GM12865 (cell line): ENCODE measurements around the gene MRPL45.
"Not testable (repeated sequence)": the region's sequence is repeated elsewhere in the genome, so short reads cannot be mapped to it uniquely, and the experiment has no call there.

Source experiments
- DNase-seq: peaks from one replicate; pipeline ENCODE4 v3.0.0; 2010; ENCODE audit warnings: low read depth
- H3K4me3 ChIP-seq: 2 replicates; pipeline ENCODE4 v1.5.1; 2011; ENCODE audit warnings: mild to moderate bottlenecking, low read depth, low read length, control low read depth
- TF ChIP-seq, protein P1 (sequence below): IDR thresholded peaks from 2 replicates; pipeline ENCODE4 v1.5.1; 2011; ENCODE audit warnings: low read length, control low read depth, low read depth, inconsistent platforms; ENCODE audit not compliant: insufficient read depth; ENCODE audit errors: missing control alignments

MRPL45 gene

DNA sequence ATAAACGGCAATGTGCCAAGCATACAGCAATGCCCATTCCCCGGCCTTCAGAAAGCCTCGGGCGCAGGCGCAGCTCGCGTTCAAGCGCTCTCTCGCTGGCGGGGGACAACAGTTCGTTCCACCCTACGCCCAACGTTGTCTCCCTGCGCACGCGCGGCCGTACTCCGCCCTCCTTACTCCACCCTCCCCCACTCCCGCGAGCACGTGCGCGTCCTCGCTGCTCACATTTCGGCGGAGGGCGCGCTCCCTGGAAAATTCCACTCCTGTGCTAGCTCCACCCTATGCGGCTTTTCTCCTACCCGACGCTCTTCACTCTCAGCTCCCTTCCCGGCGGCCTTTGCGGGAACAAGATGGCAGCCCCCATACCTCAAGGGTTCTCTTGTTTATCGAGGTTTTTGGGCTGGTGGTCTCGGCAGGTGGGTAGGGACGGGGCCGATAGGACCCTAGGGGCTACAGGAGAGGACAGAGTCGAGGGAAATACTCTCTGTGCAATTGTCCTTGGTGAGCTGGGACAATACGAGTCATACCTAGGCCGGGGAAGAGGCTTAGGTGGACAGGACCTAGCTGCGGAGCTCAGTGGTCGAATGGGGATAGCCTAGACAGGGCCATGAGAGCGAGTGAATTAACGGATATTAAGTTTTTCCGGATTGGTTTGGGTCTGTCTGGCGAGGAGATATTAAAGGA lies at the start of gene MRPL45:
MRPL45 (plus strand) TSS at position 335 of the 684 bp plus-strand sequence; CDS start at position 351, 16 bp downstream.
- DNase-seq: peak; percentile 98
- peak within 1 kb of the TSS; percentile 73 for H3K4me3 ChIP-seq

DNA sequence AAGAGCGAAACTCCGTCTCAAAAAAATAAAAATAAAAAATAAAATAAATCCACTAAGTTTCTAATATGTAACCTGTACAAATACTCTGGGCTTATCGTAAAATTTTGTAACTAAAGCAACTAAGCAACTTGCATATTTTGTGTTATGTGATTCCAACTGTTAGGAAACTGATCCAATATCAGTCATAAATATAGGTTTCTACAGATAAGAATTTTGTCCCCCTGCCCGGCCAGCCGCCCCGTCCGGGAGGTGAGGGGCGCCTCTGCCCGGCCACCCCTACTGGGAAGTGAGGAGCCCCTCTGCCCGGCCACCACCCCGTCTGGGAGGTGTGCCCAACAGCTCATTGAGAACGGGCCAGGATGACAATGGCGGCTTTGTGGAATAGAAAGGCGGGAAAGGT lies 43.8 kb upstream of the MRPL45 start:
- not testable (repeated sequence) for H3K4me3 ChIP-seq, DNase-seq

- DNase-seq, H3K4me3 ChIP-seq: not testable (repeated sequence)
Measured at GRCh38 chr17:38254357-38254756, 42.6 kb upstream of the MRPL45 start.

DNA sequence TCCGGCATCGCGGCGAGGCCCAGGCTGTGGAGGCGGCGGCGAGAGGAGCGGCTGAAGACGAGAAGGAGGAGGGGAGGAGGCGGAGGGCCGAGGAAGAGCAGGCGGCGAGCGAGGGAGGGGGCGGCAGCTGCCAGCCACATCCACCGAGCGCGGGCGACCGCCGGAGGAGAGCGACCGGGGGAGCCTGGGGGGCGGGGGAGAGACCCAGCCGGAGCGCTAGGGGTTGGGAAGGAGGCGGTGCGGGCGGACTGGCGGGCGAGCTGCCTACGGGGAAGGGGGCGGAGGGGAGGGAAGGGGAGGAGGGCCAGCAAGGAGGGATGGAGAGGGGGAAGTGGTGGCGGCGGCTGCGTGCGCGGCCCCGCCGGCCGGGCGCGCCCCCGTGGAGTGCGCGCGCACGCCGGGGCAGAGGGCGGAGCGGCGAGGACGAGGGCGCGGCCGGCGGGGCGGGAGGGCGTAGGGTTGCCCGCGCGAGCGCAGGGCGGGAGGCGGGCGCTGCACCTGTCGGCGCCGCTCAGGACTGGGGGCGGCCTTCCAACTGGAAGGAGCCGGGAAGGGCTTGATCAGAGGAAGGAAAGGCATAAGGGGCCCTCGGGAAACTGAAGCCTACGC lies 39.9 kb upstream of the MRPL45 start:
- peak overlapping the region; percentile 57 for H3K4me3 ChIP-seq
- peak; percentile 89 for DNase-seq

- not testable (repeated sequence) for H3K4me3 ChIP-seq, DNase-seq
Measured at GRCh38 chr17:38265974-38266506, 30.9 kb upstream of the MRPL45 start.

GRCh38 chr17:38266571-38266970 lies 30.4 kb upstream of the MRPL45 start:
- not testable (repeated sequence) for DNase-seq, H3K4me3 ChIP-seq

- not testable (repeated sequence) for H3K4me3 ChIP-seq, DNase-seq
Measured at GRCh38 chr17:38268138-38268537, 28.8 kb upstream of the MRPL45 start.

DNA sequence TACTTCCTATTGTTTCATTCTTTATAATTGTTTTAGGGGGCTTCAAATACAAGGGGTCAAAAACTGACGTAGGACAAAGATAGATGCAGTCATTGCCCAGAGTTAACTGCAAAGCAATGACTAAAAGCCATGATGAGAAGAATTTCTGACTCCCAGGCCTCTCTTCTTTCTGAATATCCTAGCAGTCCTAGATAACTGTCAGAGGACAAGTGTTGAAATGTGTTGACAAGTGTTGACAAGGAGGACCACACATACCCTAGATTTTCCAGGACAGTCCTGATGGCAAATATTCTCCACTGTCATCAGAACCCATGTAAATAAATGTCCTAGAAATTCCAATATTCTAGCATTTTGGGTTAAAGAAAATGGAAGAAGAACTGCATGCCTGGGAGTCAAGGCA lies 27.9 kb upstream of the MRPL45 start:
- H3K4me3 ChIP-seq, DNase-seq: not testable (repeated sequence)

DNA sequence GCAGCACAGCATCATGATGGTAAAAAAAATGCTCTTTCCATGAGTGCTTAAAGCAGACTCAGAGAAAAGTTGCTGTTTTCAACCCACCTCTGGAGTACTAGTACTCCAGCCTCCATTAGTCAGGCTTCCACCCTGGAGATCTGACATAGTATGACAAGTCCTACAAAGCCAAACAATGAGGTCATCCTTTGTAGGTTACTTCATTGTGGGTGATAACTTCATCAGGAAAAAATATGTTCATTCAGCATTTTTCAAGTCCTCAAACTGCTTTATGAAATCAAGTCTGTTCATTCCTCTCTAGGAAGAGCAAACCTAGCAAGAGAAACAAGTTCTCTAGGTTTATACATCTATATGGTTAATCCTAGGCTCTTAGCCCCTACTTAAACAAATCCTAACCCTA lies 27.4 kb upstream of the MRPL45 start:
- not testable (repeated sequence) for H3K4me3 ChIP-seq, DNase-seq

- H3K4me3 ChIP-seq, DNase-seq: not testable (repeated sequence)
Measured at GRCh38 chr17:38285994-38286393, 11.0 kb upstream of the MRPL45 start.

- H3K4me3 ChIP-seq: not testable (repeated sequence)
- peak; percentile 3 for DNase-seq
Measured at GRCh38 chr17:38286501-38287091, 10.4 kb upstream of the MRPL45 start.

DNA sequence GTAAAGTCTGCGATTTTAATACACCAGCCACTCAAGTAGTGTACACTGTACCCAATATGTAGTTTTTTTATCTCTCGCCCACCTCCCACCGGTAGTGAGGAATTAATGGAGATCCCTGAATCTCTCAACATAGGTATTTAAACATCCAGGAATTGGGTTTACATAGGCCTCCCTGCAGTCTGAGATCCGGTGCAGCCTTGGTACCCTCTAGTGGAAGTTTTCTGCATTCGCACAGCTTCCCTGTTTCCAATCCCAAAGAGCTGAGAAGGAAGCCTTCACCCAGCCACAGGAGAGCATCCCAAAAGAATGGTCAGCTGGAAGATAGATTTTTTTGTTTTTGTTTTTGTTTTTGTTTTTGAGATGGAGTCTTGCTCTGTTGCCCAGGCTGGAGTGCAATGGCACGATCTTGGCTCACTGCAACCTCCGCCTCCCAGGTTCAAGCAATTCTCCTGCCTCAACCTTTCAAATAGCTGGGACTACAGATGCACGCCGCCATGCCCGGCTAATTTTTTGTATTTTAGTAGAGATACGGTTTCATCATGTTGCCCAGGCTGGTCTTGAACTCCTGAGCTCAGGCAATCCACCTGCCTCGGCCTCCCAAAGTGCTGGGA lies 8.6 kb upstream of the MRPL45 start:
- TF ChIP-seq, protein P1, sequence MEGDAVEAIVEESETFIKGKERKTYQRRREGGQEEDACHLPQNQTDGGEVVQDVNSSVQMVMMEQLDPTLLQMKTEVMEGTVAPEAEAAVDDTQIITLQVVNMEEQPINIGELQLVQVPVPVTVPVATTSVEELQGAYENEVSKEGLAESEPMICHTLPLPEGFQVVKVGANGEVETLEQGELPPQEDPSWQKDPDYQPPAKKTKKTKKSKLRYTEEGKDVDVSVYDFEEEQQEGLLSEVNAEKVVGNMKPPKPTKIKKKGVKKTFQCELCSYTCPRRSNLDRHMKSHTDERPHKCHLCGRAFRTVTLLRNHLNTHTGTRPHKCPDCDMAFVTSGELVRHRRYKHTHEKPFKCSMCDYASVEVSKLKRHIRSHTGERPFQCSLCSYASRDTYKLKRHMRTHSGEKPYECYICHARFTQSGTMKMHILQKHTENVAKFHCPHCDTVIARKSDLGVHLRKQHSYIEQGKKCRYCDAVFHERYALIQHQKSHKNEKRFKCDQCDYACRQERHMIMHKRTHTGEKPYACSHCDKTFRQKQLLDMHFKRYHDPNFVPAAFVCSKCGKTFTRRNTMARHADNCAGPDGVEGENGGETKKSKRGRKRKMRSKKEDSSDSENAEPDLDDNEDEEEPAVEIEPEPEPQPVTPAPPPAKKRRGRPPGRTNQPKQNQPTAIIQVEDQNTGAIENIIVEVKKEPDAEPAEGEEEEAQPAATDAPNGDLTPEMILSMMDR: peak; percentile 32
- H3K4me3 ChIP-seq: not testable (repeated sequence)
- DNase-seq: peak; percentile 8

DNA sequence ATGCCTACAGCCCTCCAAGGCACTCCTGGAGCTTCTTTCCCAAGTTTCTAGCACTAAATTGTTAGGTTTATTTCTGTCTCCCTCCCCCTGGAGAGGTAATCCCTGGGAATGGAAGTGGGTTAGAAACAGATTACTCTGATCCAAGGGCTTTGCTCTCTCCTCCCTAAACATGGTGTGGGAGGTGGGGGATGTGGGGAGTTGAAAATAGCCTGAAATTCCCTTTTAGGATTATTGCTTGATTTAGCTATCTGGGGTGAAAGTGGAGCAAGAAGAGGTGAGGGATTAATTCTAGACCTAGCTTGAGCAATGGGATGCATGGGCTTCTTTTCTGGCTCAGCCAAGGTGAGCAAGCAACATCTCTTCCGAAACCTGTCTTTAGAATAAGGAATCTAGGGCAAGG lies 7.2 kb upstream of the MRPL45 start:
- not testable (repeated sequence) for DNase-seq, H3K4me3 ChIP-seq

DNA sequence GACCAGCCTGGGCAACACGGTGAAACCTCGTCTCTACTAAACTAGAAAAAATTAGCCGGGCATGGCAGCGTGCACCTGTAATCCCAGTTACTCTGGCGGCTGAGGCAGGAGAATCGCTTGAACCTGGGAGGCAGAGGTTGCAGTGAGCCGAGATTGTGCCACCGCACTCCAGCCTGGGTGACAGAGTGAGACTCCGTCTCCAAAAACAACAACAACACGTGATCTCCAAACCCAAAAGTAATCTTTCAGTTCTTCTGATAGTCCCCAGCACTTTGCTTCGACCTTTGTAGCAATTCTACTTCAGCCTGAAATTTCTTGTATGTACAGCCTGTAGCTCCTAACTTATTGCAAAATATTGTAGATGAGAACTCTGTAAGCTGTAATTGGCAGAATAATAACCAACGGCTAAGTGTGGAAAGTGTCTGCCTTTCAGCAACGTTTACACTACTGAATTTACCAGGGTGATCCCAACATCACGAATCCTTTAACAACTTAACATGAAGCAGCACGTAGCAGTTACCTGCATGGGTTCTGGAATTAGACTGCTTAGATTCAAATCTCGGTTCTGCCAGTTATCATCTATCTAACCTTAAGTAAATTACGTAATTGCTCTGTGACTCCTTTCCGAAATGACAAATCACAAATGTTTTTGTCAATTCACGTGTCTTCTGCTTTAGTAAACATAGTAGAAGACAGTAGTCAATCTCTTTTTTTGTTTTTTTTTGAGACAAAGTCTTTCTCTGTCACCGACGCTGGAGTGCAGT lies 1.2 kb upstream of the MRPL45 start:
- H3K4me3 ChIP-seq, DNase-seq: not testable (repeated sequence)
